Measurements from ENCODE around the gene GPR39. TPM values are rescaled to one million over a fixed set of nuclear protein-coding genes. Genes with fewer than 3 reads are reported as not detected.

The GPR39 gene
- total and polyA plus RNA-seq, 2 donors from 2014 or later, result 4.9 to 8.7 TPM

- H3K9me3 ChIP-seq (ENCODE audit: control insufficient read depth in 2 of 3, insufficient read depth in 1 of 3, low read length in 3 of 3), result no peaks in the 10 kb centered on the region
- H3K9ac ChIP-seq (ENCODE audit: low read length in 3 of 3), result no peak overlapping the region
- intact Hi-C loops (cut with DNase I), result no loop called here
- peak in 4 of 5 donors; percentile 42 to 64 (median 62) for DNase-seq
- no peak for TF ChIP-seq CTCF (IDR thresholded peaks at IDR 0.05; ENCODE audit: borderline replicate concordance, extremely low read depth, insufficient read depth)
- no peak overlapping the region for H3K27ac ChIP-seq (ENCODE audit: low read depth in 2 of 2, low read length in 2 of 2)
- FAIRE-seq, result no peak
- no peaks in the 10 kb centered on the region for H3K36me3 ChIP-seq (ENCODE audit: control insufficient read depth in 2 of 3, insufficient read depth in 3 of 3, low read length in 3 of 3)
- peaks cover 0 to 13% (median 5%) of the 10 kb centered on the region in 3 donors for H3K4me1 ChIP-seq (ENCODE audit: control insufficient read depth in 2 of 3, insufficient read depth in 2 of 3, low read depth in 1 of 3, low read length in 3 of 3)
- H3K27me3 ChIP-seq (ENCODE audit: control insufficient read depth, insufficient read depth, low read length), result no peaks in the 10 kb centered on the region
- H3K4me3 ChIP-seq (ENCODE audit: low read length in 3 of 3), result peak overlapping the region; percentile 24 to 61 (median 41)
These were observed 254.7 kb downstream of the GPR39 start for GRCh38 chr2:132671151-132671835.

GRCh38 chr2:132676999-132677398 is 260.4 kb downstream of the GPR39 start:
- FAIRE-seq, result no peak

GRCh38 chr2:132677661-132678060 is 261.1 kb downstream of the GPR39 start:
- DNase-seq (no peak), FAIRE-seq (no peak)
- TF ChIP-seq CTCF (IDR thresholded peaks at IDR 0.05; ENCODE audit: borderline replicate concordance, extremely low read depth, insufficient read depth), result no peak
- intact Hi-C loops (cut with DNase I), result no loop called here
- no peaks in the 10 kb centered on the region for H3K9me3 ChIP-seq (ENCODE audit: control insufficient read depth in 2 of 3, insufficient read depth in 1 of 3, low read length in 3 of 3)
- H3K4me1 ChIP-seq (ENCODE audit: control insufficient read depth in 2 of 3, insufficient read depth in 2 of 3, low read depth in 1 of 3, low read length in 3 of 3), result peaks cover 0 to 3% (median 0%) of the 10 kb centered on the region in 3 donors
- no peaks in the 10 kb centered on the region for H3K27me3 ChIP-seq (ENCODE audit: control insufficient read depth, insufficient read depth, low read length)
- no peaks in the 10 kb centered on the region for H3K36me3 ChIP-seq (ENCODE audit: control insufficient read depth in 2 of 3, insufficient read depth in 3 of 3, low read length in 3 of 3)
- no peak overlapping the region for H3K9ac ChIP-seq (ENCODE audit: low read length in 3 of 3)
- H3K4me3 ChIP-seq (ENCODE audit: low read length in 3 of 3), result no peak overlapping the region
- H3K27ac ChIP-seq (ENCODE audit: low read depth in 2 of 2, low read length in 2 of 2), result no peak overlapping the region

More at GRCh38 chr2:132676999-132677398, 260.4 kb downstream of the GPR39 start:
- Histone ChIP-seq H3K9ac (ENCODE audit: low read length in 3 of 3) (no peak overlapping the region), H3K36me3 (ENCODE audit: control insufficient read depth in 2 of 3, insufficient read depth in 3 of 3, low read length in 3 of 3) (no peaks in the 10 kb centered on the region), H3K4me3 (ENCODE audit: low read length in 3 of 3) (no peak overlapping the region), H3K27me3 (ENCODE audit: control insufficient read depth, insufficient read depth, low read length) (no peaks in the 10 kb centered on the region), H3K27ac (ENCODE audit: low read depth in 2 of 2, low read length in 2 of 2) (no peak overlapping the region), H3K9me3 (ENCODE audit: control insufficient read depth in 2 of 3, insufficient read depth in 1 of 3, low read length in 3 of 3) (no peaks in the 10 kb centered on the region), H3K4me1 (ENCODE audit: control insufficient read depth in 2 of 3, insufficient read depth in 2 of 3, low read depth in 1 of 3, low read length in 3 of 3) (no peaks in the 10 kb centered on the region)
- intact Hi-C loops (cut with DNase I), result no loop called here
- DNase-seq, result no peak
- TF ChIP-seq CTCF (IDR thresholded peaks at IDR 0.05; ENCODE audit: borderline replicate concordance, extremely low read depth, insufficient read depth), result no peak
